H1 (cell line): ENCODE results near the gene SLC5A9. TPM values are rescaled to one million over a fixed set of nuclear protein-coding genes. Genes with fewer than 3 reads are reported as not detected.

Source experiments
- CTCF ChIA-PET: fragments of 300-600 bp; sonication (Branson Sonifier 250); formaldehyde crosslinking; loops from one replicate; lab custom pipeline; 2021; ENCODE audit not compliant: partially characterized antibody; lab: Charles Lee
- POLR2A ChIA-PET: fragments of 300-600 bp; sonication (Branson Sonifier 250); formaldehyde crosslinking; loops from one replicate; lab custom pipeline; 2021; ENCODE audit warnings: inconsistent platforms; ENCODE audit not compliant: partially characterized antibody; lab: Charles Lee
- DNase-seq, 2 experiments: peaks; one replicate each; pipeline versions ENCODE4 v3.0.0 to v3.0.0-alpha.2; 2010 to 2022; ENCODE audit warnings: low spot score in 2 of 2, low read depth in 1 of 2, mixed read lengths in 1 of 2
- FAIRE-seq: peaks from 2 replicates; lab custom pipeline; 2011; peaks lifted over from hg19 to GRCh38; lab: Jason Lieb, UNC
- H2AFZ ChIP-seq: 2 replicates; pipeline ENCODE4 v1.8.1; 2012; ENCODE audit warnings: low read length, inconsistent platforms
- H2AK5ac ChIP-seq: 2 replicates; pipeline ENCODE4 v1.6.1; 2013; ENCODE audit warnings: low read depth, low read length
- H2BK120ac ChIP-seq: replicated peaks from 2 replicates; pipeline ENCODE3; 2013; ENCODE audit warnings: low read depth, low read length, inconsistent platforms
- H2BK12ac ChIP-seq: 2 replicates; pipeline ENCODE4 v1.6.1; 2013; ENCODE audit warnings: low read depth, low read length
- H2BK15ac ChIP-seq: 2 replicates; pipeline ENCODE4 v1.6.1; 2013; ENCODE audit warnings: low read length
- H2BK20ac ChIP-seq: 2 replicates; pipeline ENCODE4 v1.6.1; 2013; ENCODE audit warnings: low read length
- H2BK5ac ChIP-seq: 2 replicates; pipeline ENCODE4 v1.6.1; 2013; ENCODE audit warnings: low read depth, low read length
- H3K14ac ChIP-seq: 2 replicates; pipeline ENCODE4 v1.6.1; 2013; ENCODE audit warnings: inconsistent platforms; ENCODE audit not compliant: insufficient read length
- H3K18ac ChIP-seq: 2 replicates; pipeline ENCODE4 v1.6.1; 2013; ENCODE audit warnings: low read length; ENCODE audit errors: extremely low read depth
- H3K23ac ChIP-seq: 2 replicates; pipeline ENCODE4 v1.6.1; 2013; ENCODE audit warnings: inconsistent platforms; ENCODE audit not compliant: insufficient read length
- H3K23me2 ChIP-seq: 2 replicates; pipeline ENCODE4 v1.6.1; 2013; ENCODE audit warnings: low read depth, low read length
- H3K27ac ChIP-seq: 2 replicates; pipeline ENCODE4 v1.6.1; 2011; ENCODE audit warnings: low read depth, low read length, inconsistent platforms
- H3K27me3 ChIP-seq, 4 experiments: replicated peaks in 1 of 4; 1 replicate in 1 of 4; 2 replicates in 3 of 4; pipeline versions ENCODE4 v1.6.1 to v1.8.1; 2011 to 2013; ENCODE audit warnings: low read length in 3 of 4, mild to moderate bottlenecking in 3 of 4, inconsistent platforms in 2 of 4, mixed read lengths in 2 of 4, moderate library complexity in 1 of 4; ENCODE audit not compliant: control insufficient read depth in 3 of 4, insufficient read depth in 3 of 4; ENCODE audit errors: extremely low read depth in 1 of 4
- H3K36me3 ChIP-seq, 4 experiments: 2 replicates each; pipeline versions ENCODE4 v1.6.1 to v1.8.1; 2011 to 2013; ENCODE audit warnings: mild to moderate bottlenecking in 4 of 4, low read length in 3 of 4, moderate library complexity in 2 of 4, control low read depth in 1 of 4, inconsistent platforms in 1 of 4; ENCODE audit not compliant: insufficient read depth in 4 of 4, control insufficient read depth in 2 of 4
- H3K4ac ChIP-seq: replicated peaks from 2 replicates; pipeline ENCODE3; 2013; ENCODE audit warnings: low read length, low read depth, mixed read lengths, inconsistent platforms; ENCODE audit not compliant: insufficient read length
- H3K4me1 ChIP-seq, 4 experiments: replicated peaks in 1 of 4; 1 replicate in 1 of 4; 2 replicates in 3 of 4; pipeline versions ENCODE4 v1.6.1 to v1.8.1; 2011 to 2013; ENCODE audit warnings: low read length in 3 of 4, inconsistent platforms in 2 of 4, mixed read lengths in 1 of 4; ENCODE audit not compliant: insufficient read depth in 4 of 4, control insufficient read depth in 3 of 4
- H3K4me2 ChIP-seq, 2 experiments: 2 replicates each; pipeline versions ENCODE4 v1.6.1 to v1.8.1; 2011 to 2013; ENCODE audit warnings: low read depth in 2 of 2, low read length in 2 of 2, control low read depth in 1 of 2, inconsistent platforms in 1 of 2, mild to moderate bottlenecking in 1 of 2; ENCODE audit not compliant: insufficient read depth in 1 of 2
- H3K4me3 ChIP-seq, 4 experiments: fragments of 200-600, 300-600 bp in 1 of 4; sonication (generic), shearing (Covaris generic), sonication (Bioruptor Twin) in 1 of 4; 2 replicates each; pipeline versions ENCODE4 v1.5.1 to v1.8.1; 2011 to 2016; ENCODE audit warnings: low read length in 4 of 4, low read depth in 3 of 4, control low read depth in 2 of 4, inconsistent platforms in 2 of 4, mild to moderate bottlenecking in 2 of 4, mixed read lengths in 1 of 4, moderate library complexity in 1 of 4; ENCODE audit not compliant: insufficient read depth in 2 of 4; ENCODE audit errors: extremely low read depth in 1 of 4
- H3K56ac ChIP-seq: replicated peaks from 2 replicates; pipeline ENCODE3; 2013; ENCODE audit warnings: low read depth, mild to moderate bottlenecking, mixed read lengths, low read length, inconsistent platforms; ENCODE audit not compliant: insufficient read length
- H3K79me1 ChIP-seq: 2 replicates; pipeline ENCODE4 v1.6.1; 2013; ENCODE audit warnings: low read depth, low read length, control low read depth
- H3K79me2 ChIP-seq, 2 experiments: 2 replicates each; pipeline versions ENCODE4 v1.6.1 to v1.8.1; 2012 to 2013; ENCODE audit warnings: low read length in 2 of 2, mild to moderate bottlenecking in 2 of 2, inconsistent platforms in 1 of 2; ENCODE audit not compliant: insufficient read depth in 2 of 2, control insufficient read depth in 1 of 2
- H3K9ac ChIP-seq, 4 experiments: replicated peaks in 1 of 4; 1 replicate in 1 of 4; 2 replicates in 3 of 4; pipeline versions ENCODE4 v1.6.1 to v1.8.1; 2011 to 2013; ENCODE audit warnings: low read depth in 3 of 4, low read length in 3 of 4, control low read depth in 2 of 4, mild to moderate bottlenecking in 2 of 4, moderate library complexity in 2 of 4, inconsistent platforms in 1 of 4; ENCODE audit errors: extremely low read depth in 1 of 4
- H3K9me3 ChIP-seq, 2 experiments: 2 replicates each; pipeline versions ENCODE4 v1.6.1 to v1.8.1; 2012 to 2013; ENCODE audit warnings: mild to moderate bottlenecking in 2 of 2, moderate library complexity in 2 of 2, control low read depth in 1 of 2, inconsistent platforms in 1 of 2, low read depth in 1 of 2, low read length in 1 of 2, mixed read lengths in 1 of 2; ENCODE audit not compliant: insufficient read depth in 2 of 2
- H4K20me1 ChIP-seq, 2 experiments: replicated peaks in 1 of 2; 2 replicates each; pipeline versions ENCODE3 to v1.8.1; 2011 to 2013; ENCODE audit warnings: inconsistent platforms in 2 of 2, low read length in 2 of 2, mild to moderate bottlenecking in 1 of 2; ENCODE audit not compliant: insufficient read depth in 2 of 2, control insufficient read depth in 1 of 2
- H4K5ac ChIP-seq: 2 replicates; pipeline ENCODE4 v1.6.1; 2013; ENCODE audit warnings: low read length, low read depth, mixed read lengths, inconsistent platforms; ENCODE audit not compliant: insufficient read length
- H4K8ac ChIP-seq: 2 replicates; pipeline ENCODE4 v1.8.0; 2013; ENCODE audit warnings: mild to moderate bottlenecking, moderate library complexity, low read length, inconsistent platforms; ENCODE audit not compliant: insufficient read depth; ENCODE audit errors: extremely low read depth
- H4K91ac ChIP-seq: replicated peaks from 2 replicates; pipeline ENCODE3; 2013; ENCODE audit warnings: low read length, mixed read lengths, inconsistent platforms; ENCODE audit not compliant: insufficient read length
- EP300 ChIP-seq, 2 experiments: IDR thresholded peaks; 1 replicate in 1 of 2; 2 replicates in 1 of 2; pipeline ENCODE4 v1.6.1; 2011 to 2012; ENCODE audit warnings: low read depth in 2 of 2, low read length in 2 of 2, mild to moderate bottlenecking in 2 of 2, borderline replicate concordance in 1 of 2, inconsistent platforms in 1 of 2, moderate library complexity in 1 of 2
- EZH2 ChIP-seq: fragments of 200-600 bp; sonication (generic); IDR thresholded peaks from 2 replicates; pipeline ENCODE4 v1.7.1; 2012; ENCODE audit warnings: low read depth, mild to moderate bottlenecking, moderate library complexity, low read length, inconsistent platforms; ENCODE audit not compliant: severe bottlenecking
- KDM5A ChIP-seq: fragments of 200-600 bp; IDR thresholded peaks from 2 replicates; pipeline ENCODE4 v1.7.1; 2012; ENCODE audit warnings: mild to moderate bottlenecking, low read length, inconsistent platforms, mixed read lengths
- PHF8 ChIP-seq: fragments of 200-600 bp; sonication (generic); conservative IDR thresholded peaks from 2 replicates; pipeline ENCODE4 v1.7.1; 2012; ENCODE audit warnings: low read depth, mild to moderate bottlenecking, inconsistent platforms, low read length, moderate library complexity
- RAD21 ChIP-seq, 2 experiments: IDR thresholded peaks in 1 of 2; conservative IDR thresholded peaks in 1 of 2; 2 replicates each; pipeline ENCODE4 v1.6.1; 2011; ENCODE audit warnings: low read depth in 2 of 2, low read length in 2 of 2, improper control_type of control experiment in 1 of 2, inconsistent platforms in 1 of 2, mild to moderate bottlenecking in 1 of 2, moderate library complexity in 1 of 2
- SIX5 ChIP-seq: IDR thresholded peaks from 2 replicates; pipeline ENCODE4 v1.6.1; 2011; ENCODE audit warnings: mild to moderate bottlenecking, low read depth, low read length
- YY1 ChIP-seq: IDR thresholded peaks from 2 replicates; pipeline ENCODE4 v1.6.1; 2011; ENCODE audit warnings: low read depth, mild to moderate bottlenecking, low read length
- WGBS, 2 experiments: shearing (Covaris generic) in 1 of 2; methylation state at CpG; one replicate each; pipeline versions ENCODE4 v1.1.6 to v1.1.7; 2013 to 2015; ENCODE audit warnings: low lambda C conversion rate in 2 of 2, mixed read lengths in 2 of 2, inconsistent platforms in 1 of 2, low coverage in 1 of 2, missing lambda C conversion rate in 1 of 2; ENCODE audit not compliant: insufficient replicate concordance in 2 of 2, insufficient coverage in 1 of 2, insufficient read length in 1 of 2; ENCODE audit errors: extremely low coverage in 1 of 2, missing lambda C conversion rate in 1 of 2; 5-methylcytosine and 5-hydroxymethylcytosine counted together
- polyA plus RNA-seq, 7 experiments: library from polyadenylated mRNA; depleted of rRNA in 3 of 7; stranded (reverse) in 5 of 7; unstranded in 2 of 7; fragments of >200 nt in 5 of 7; fragments of 200-250 nt in 2 of 7; gene quantifications; 1 replicate in 5 of 7; 2 replicates in 1 of 7; 4 replicates in 1 of 7; pipeline versions ENCODE4 v1.2.1 to v1.2.3, GENCODE V29; 2011 to 2013; ENCODE audit warnings: missing spikeins in 2 of 7, mixed read lengths in 2 of 7
- total RNA-seq: library from RNA; stranded (reverse); fragmentation: NEBNext Ultra II Directional; extraction: Animal tissue kit (Norgen Biotek cat#: 25700); gene quantifications from 2 replicates; pipeline ENCODE4 v1.2.1, GENCODE V29; 2021
- TF ChIP-seq, protein P1 (sequence below): IDR thresholded peaks from 2 replicates; pipeline ENCODE4 v1.6.1; 2012; ENCODE audit warnings: inconsistent platforms
- TF ChIP-seq, protein P2 (sequence below), 3 experiments: IDR thresholded peaks; 1 replicate in 2 of 3; 2 replicates in 1 of 3; pipeline versions ENCODE4 v1.5.1 to v1.6.1; 2011; ENCODE audit warnings: low read length in 3 of 3, mild to moderate bottlenecking in 3 of 3, inconsistent platforms in 2 of 3, low read depth in 1 of 3, moderate library complexity in 1 of 3; ENCODE audit not compliant: insufficient read depth in 1 of 3; ENCODE audit errors: control extremely low read depth in 1 of 3

SLC5A9 gene
- total and polyA plus RNA-seq, 2 of the 8 experiments (the other 6 are each of a cell fraction or from before 2014, with no cell fraction given): 0.03 TPM; not detected in 1

DNA sequence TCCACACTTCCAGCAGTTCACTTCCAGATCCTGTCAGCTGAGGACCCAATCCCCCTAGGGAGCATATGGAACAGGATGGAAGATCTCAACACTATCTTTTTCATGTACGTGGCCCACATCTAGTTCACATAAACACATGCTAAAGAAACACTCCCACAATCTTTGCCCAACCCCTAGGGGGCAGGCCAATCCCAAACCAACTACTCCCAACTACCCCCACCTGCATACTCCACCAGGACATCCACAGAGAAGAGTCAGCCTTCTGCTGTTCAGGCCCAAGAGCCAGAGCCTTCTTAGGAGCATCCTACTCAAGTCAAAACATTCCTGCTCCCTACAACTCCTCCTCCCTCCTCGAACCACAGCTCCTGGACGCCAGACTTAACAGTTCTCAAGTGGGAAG lies 5.6 kb upstream of the SLC5A9 start:
- no peaks in the 10 kb centered on the region for H3K23me2 ChIP-seq
- no peak overlapping the region for H2BK120ac ChIP-seq
- no peak overlapping the region for H3K4ac ChIP-seq
- H4K20me1 ChIP-seq: no peaks in the 10 kb centered on the region
- no peaks in the 10 kb centered on the region for H3K36me3 ChIP-seq
- no peaks in the 10 kb centered on the region for H3K79me1 ChIP-seq
- H3K4me1 ChIP-seq: peaks cover 1 to 9% (median 5%) of the 10 kb centered on the region in 4 experiments; a peak in 3 of 7 replicates
- no peak overlapping the region for H3K23ac ChIP-seq
- FAIRE-seq: peak; percentile 13
- WGBS, 2 experiments: 89% methylated on average over 3 of the region's 3 CpGs; no CpG with 5 or more reads in 1 of the 2 experiments
- no peak overlapping the region for H2BK20ac ChIP-seq
- no peak overlapping the region for H3K18ac ChIP-seq
- H4K5ac ChIP-seq: no peak overlapping the region
- no peak overlapping the region for H3K14ac ChIP-seq
- no peaks in the 10 kb centered on the region for H3K27me3 ChIP-seq
- no peak overlapping the region for H3K56ac ChIP-seq
- H2BK15ac ChIP-seq: no peak overlapping the region; the same call in 1 of the 2 replicates
- no peak overlapping the region for H2BK5ac ChIP-seq
- no peak overlapping the region for H2BK12ac ChIP-seq
- no peak overlapping the region for H3K9ac ChIP-seq
- peak overlapping the region; percentile 31 for H4K91ac ChIP-seq
- H2AK5ac ChIP-seq: no peak overlapping the region; the same call in 1 of the 2 replicates
- H4K8ac ChIP-seq: no peak overlapping the region
- H3K4me2 ChIP-seq: no peak overlapping the region
- H3K4me3 ChIP-seq: no peak overlapping the region
- DNase-seq: no peak
- POLR2A ChIA-PET: interaction anchor here (0.6 kb wide), 1 partner anchor 20 kb away, joined by 3 read pairs; no protein-coding TSS in a partner anchor
- H3K79me2 ChIP-seq: no peaks in the 10 kb centered on the region
- no peak overlapping the region for H3K27ac ChIP-seq
- CTCF ChIA-PET: interaction anchor here (1.4 to 5.9 kb wide), 5 partner anchors 9 to 314 kb away, joined by 6 to 41 read pairs (median 8); no protein-coding TSS in a partner anchor
- no peaks in the 10 kb centered on the region for H3K9me3 ChIP-seq
- no peak overlapping the region for H2AFZ ChIP-seq
- TF ChIP-seq, protein P1, sequence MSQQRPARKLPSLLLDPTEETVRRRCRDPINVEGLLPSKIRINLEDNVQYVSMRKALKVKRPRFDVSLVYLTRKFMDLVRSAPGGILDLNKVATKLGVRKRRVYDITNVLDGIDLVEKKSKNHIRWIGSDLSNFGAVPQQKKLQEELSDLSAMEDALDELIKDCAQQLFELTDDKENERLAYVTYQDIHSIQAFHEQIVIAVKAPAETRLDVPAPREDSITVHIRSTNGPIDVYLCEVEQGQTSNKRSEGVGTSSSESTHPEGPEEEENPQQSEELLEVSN: no peak
- TF ChIP-seq SIX5 (no peak), EP300 (IDR thresholded peaks at IDR 0.05; ENCODE audit: borderline replicate concordance in 1 of 2, low read depth in 2 of 2, low read length in 2 of 2) (no peak), EZH2 (no peak), PHF8 (no peak), KDM5A (no peak), RAD21 (IDR thresholded peaks at IDR 0.05 in 1 of 2, conservative IDR thresholded peaks at IDR 0.05 in 1 of 2; ENCODE audit: low read depth in 2 of 2, low read length in 2 of 2) (peak; percentile 23 to 24; a peak in 2 of 4 replicates), YY1 (no peak)
- TF ChIP-seq, protein P2, sequence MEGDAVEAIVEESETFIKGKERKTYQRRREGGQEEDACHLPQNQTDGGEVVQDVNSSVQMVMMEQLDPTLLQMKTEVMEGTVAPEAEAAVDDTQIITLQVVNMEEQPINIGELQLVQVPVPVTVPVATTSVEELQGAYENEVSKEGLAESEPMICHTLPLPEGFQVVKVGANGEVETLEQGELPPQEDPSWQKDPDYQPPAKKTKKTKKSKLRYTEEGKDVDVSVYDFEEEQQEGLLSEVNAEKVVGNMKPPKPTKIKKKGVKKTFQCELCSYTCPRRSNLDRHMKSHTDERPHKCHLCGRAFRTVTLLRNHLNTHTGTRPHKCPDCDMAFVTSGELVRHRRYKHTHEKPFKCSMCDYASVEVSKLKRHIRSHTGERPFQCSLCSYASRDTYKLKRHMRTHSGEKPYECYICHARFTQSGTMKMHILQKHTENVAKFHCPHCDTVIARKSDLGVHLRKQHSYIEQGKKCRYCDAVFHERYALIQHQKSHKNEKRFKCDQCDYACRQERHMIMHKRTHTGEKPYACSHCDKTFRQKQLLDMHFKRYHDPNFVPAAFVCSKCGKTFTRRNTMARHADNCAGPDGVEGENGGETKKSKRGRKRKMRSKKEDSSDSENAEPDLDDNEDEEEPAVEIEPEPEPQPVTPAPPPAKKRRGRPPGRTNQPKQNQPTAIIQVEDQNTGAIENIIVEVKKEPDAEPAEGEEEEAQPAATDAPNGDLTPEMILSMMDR (IDR thresholded peaks at IDR 0.05; ENCODE audit: control extremely low read depth in 1 of 3, insufficient read depth in 1 of 3, low read depth in 1 of 3, low read length in 3 of 3): peak; percentile 22 to 47 (median 31); a peak in 3 of 4 replicates
